A673 (cell line): Measurements from ENCODE around the gene SH3D19. TPM values are rescaled to one million over a fixed set of nuclear protein-coding genes. Genes with fewer than 3 reads are reported as not detected.

Experiments
- BruUV-seq: library from RNA; stranded (reverse); fragments of 400-500 nt; replicated peaks from 2 replicates; lab custom pipeline; 2021; lab: Mats Ljungman, UMichigan
- CTCF ChIA-PET: fragments of 300-600 bp; sonication (Branson Sonifier 250); formaldehyde crosslinking; loops from one replicate; lab custom pipeline; 2022; ENCODE audit warnings: antibody characterized with exemption; lab: Charles Lee
- POLR2A ChIA-PET: fragments of 300-600 bp; sonication (Branson Sonifier 250); formaldehyde crosslinking; loops from one replicate; lab custom pipeline; 2022; ENCODE audit warnings: antibody characterized with exemption; ENCODE audit not compliant: low non-redundant PET; lab: Charles Lee
- DNase-seq: peaks from one replicate; pipeline ENCODE4 v3.0.0-alpha.2; 2015; ENCODE audit warnings: low spot score
- H3K27ac ChIP-seq: fragments of 200-600 bp; sonication (generic); 2 replicates; pipeline ENCODE4 v1.5.1; 2016; ENCODE audit warnings: mixed run types, low read depth, mild to moderate bottlenecking, mixed read lengths, antibody characterized with exemption, low read length; ENCODE audit not compliant: poor library complexity, severe bottlenecking
- H3K27me3 ChIP-seq: fragments of 200-600 bp; sonication (generic); replicated peaks from 2 replicates; pipeline ENCODE4 v1.6.1; 2017; ENCODE audit warnings: mixed run types, low read depth, mild to moderate bottlenecking, mixed read lengths, antibody characterized with exemption, low read length; ENCODE audit not compliant: insufficient read depth, poor library complexity
- H3K36me3 ChIP-seq: fragments of 200-600 bp; sonication (generic); 2 replicates; pipeline ENCODE4 v1.6.1; 2016; ENCODE audit warnings: mixed run types, mild to moderate bottlenecking, mixed read lengths, antibody characterized with exemption, low read length; ENCODE audit not compliant: insufficient read depth, poor library complexity, severe bottlenecking
- H3K4me1 ChIP-seq: fragments of 200-600 bp; sonication (generic); 2 replicates; pipeline ENCODE4 v1.6.1; 2017; ENCODE audit warnings: mixed run types, mild to moderate bottlenecking, mixed read lengths, antibody characterized with exemption, low read length; ENCODE audit not compliant: insufficient read depth, poor library complexity, severe bottlenecking
- H3K4me3 ChIP-seq: fragments of 200-600 bp; sonication (generic); 2 replicates; pipeline ENCODE4 v1.5.1; 2016; ENCODE audit warnings: low read depth, mixed run types, mild to moderate bottlenecking, mixed read lengths, low read length; ENCODE audit not compliant: poor library complexity, severe bottlenecking
- H3K9me3 ChIP-seq: fragments of 200-600 bp; sonication (generic); 2 replicates; pipeline ENCODE4 v1.6.1; 2016; ENCODE audit warnings: mixed run types, low read depth, mild to moderate bottlenecking, mixed read lengths, antibody characterized with exemption, low read length; ENCODE audit not compliant: poor library complexity, severe bottlenecking
- CTCF ChIP-seq: fragments of 300-800, 200-600 bp; sonication (generic); conservative IDR thresholded peaks from 2 replicates; pipeline ENCODE4 v1.5.1; 2017; ENCODE audit warnings: low read depth, mild to moderate bottlenecking, antibody characterized with exemption, low read length, moderate library complexity, mixed read lengths
- EZH2 ChIP-seq: fragments of 200-600 bp; sonication (generic); IDR thresholded peaks from 2 replicates; pipeline ENCODE4 v1.6.1; 2017; ENCODE audit warnings: borderline replicate concordance, low read depth, mild to moderate bottlenecking, mixed read lengths, antibody characterized with exemption, low read length; ENCODE audit not compliant: poor library complexity, severe bottlenecking
- intact Hi-C: fragments of 100-400 bp; cut with micrococcal nuclease; formaldehyde crosslinking; loops from one replicate; pipeline ENCODE4 v1.10.0; 2022; ENCODE audit not compliant: unreplicated experiment
- total RNA-seq: library from RNA; stranded (reverse); gene quantifications from 2 replicates; pipeline ENCODE4 v1.2.3, GENCODE V29; 2021

Gene SH3D19
- total RNA-seq, 1 experiment from 2014 or later, result 0.86 TPM

- H3K4me1 ChIP-seq, result no peaks in the 10 kb centered on the region
- POLR2A ChIA-PET, result no interaction called here
- TF ChIP-seq EZH2, result no peak
- H3K9me3 ChIP-seq, result no peaks in the 10 kb centered on the region
- CTCF ChIA-PET, result no interaction called here
- DNase-seq, result no peak
- no TSS peak for BruUV-seq
- intact Hi-C loops, result no loop called here
- H3K36me3 ChIP-seq, result no peaks in the 10 kb centered on the region
- no peaks in the 10 kb centered on the region for H3K27me3 ChIP-seq
- H3K4me3 ChIP-seq, result no peak overlapping the region
- H3K27ac ChIP-seq, result no peak overlapping the region
These were observed 173.4 kb downstream of the SH3D19 start for GRCh38 chr4:151152028-151152427.

- POLR2A ChIA-PET, result no interaction called here
- no TSS peak for BruUV-seq
These were observed 174.4 kb downstream of the SH3D19 start for GRCh38 chr4:151150821-151151580.

GRCh38 chr4:151148261-151148660 is 177.1 kb downstream of the SH3D19 start:
- H3K9me3 ChIP-seq, result no peaks in the 10 kb centered on the region
- TF ChIP-seq CTCF, result no peak
- TF ChIP-seq EZH2, result no peak
- intact Hi-C loops, result no loop called here
- no peak for DNase-seq
- ChIA-PET CTCF (no interaction called here), POLR2A (interaction anchor here (0.6 kb wide), 1 partner anchor 10 kb away, joined by 3 read pairs; no protein-coding TSS in a partner anchor)
- H3K27ac ChIP-seq, result no peak overlapping the region
- no peak overlapping the region for H3K4me3 ChIP-seq
- H3K27me3 ChIP-seq, result no peaks in the 10 kb centered on the region
- no peaks in the 10 kb centered on the region for H3K36me3 ChIP-seq
- no peaks in the 10 kb centered on the region for H3K4me1 ChIP-seq
- no TSS peak for BruUV-seq

More at GRCh38 chr4:151150821-151151580, 174.4 kb downstream of the SH3D19 start:
- H3K27me3 ChIP-seq, result no peaks in the 10 kb centered on the region
- no peak overlapping the region for H3K27ac ChIP-seq
- H3K4me1 ChIP-seq, result no peaks in the 10 kb centered on the region
- TF ChIP-seq EZH2 (no peak), CTCF (no peak)
- no peaks in the 10 kb centered on the region for H3K36me3 ChIP-seq
- CTCF ChIA-PET, result no interaction called here
- H3K4me3 ChIP-seq, result no peak overlapping the region
- H3K9me3 ChIP-seq, result no peaks in the 10 kb centered on the region
- no peak for DNase-seq
- intact Hi-C loops, result no loop called here
